HG02642 (cell line): ENCODE results near the gene NPAS3.

Experiments
- ATAC-seq: cut with Tn5 transposase; IDR thresholded peaks from one replicate; pipeline ENCODE4 v1.9.1; 2021; ENCODE audit warnings: mild to moderate bottlenecking; ENCODE audit not compliant: unreplicated experiment, poor library complexity

The NPAS3 gene

GRCh38 chr14:33561488-33562175 is 623.0 kb downstream of the NPAS3 start:
- ATAC-seq = no peak

GRCh38 chr14:33563191-33563900 is 624.7 kb downstream of the NPAS3 start:
- ATAC-seq = no peak

DNA sequence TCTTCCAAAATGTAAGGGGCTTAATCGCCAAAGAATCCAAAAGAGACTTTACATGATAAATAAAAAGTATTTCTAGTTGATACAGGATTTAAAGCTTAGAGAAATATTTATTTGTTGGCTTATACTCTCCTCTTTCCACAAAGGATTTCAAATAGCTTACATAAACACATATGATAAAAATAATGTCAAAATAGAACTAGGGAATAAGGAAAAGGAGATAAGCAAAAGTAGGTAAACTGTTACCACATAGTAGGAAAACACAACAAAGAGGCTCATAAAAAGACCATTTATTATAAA is 625.2 kb downstream of the NPAS3 start:
- no peak for ATAC-seq

DNA sequence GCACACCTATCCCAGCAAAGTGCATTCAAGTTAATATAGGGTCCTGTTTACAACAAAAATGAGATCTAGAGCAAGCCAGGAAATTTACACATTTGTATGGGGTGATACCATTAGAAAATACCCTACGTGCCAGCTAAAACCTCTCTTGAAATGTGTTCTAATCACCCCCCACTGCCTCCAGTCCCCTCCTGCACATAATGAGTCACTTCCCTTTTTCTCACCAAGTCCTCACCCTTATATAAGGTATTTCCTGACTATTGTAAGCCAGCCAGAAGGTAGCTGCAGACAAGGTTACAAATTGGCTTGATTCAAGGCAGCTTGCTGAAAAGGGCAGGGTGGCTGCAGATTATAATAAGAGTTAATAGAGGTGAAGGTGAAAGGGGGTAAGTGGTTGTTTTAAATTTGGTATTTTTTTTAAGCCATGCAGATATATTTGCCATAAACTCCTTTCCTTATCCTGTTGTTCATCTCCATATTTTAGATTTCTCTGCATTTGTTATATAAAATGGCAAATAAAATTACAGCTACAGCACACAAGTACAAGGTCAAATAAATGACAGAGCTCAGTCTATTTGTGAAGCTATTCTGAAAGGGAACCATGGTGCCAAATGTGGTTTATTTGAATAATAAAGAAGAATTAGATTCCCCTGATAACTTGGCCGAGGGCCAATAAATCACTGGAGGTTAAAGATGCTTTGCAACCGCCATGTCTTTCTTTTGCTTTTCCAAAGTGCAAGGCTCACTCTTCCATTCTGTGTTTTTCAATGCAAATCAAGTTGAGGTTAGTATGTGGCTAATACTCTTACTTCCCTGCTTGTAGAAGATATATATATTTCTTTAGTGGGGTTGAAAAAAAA is 626.3 kb downstream of the NPAS3 start:
- peak; percentile 74 for ATAC-seq

- no peak for ATAC-seq
Measured at GRCh38 chr14:33566082-33566481, 627.4 kb downstream of the NPAS3 start.

DNA sequence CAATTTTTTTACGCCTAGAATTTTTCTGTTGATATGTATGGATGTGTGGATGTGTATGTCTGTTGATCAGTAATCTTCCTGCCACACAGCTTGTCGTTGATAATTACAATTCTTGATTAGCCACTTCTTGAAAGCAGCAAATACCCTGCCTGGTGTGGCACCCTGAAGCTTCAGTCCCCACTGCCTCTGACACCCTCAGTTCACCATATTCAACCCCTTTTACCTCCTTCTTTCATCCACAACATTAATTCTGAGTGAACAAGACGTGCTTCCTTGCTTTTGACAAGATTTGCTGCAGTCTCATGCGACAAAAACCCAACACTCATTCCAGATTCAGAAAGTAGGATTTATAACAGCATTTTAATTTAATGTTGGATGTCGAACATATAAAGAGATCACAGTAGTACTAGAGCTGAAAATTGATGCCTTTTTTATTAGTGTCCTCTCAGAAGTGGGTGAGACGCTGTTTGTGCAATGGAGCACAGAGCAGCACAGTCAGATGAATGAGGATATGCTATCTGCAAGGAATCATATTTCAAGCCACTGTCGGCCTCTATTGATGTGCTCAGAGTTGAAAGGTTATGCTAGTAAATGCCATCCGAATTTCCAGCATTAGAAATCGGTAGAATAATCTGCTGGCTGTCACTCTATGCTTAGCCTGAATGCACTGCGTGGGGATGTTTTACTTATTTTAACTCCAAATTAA is 628.5 kb downstream of the NPAS3 start:
- no peak for ATAC-seq

DNA sequence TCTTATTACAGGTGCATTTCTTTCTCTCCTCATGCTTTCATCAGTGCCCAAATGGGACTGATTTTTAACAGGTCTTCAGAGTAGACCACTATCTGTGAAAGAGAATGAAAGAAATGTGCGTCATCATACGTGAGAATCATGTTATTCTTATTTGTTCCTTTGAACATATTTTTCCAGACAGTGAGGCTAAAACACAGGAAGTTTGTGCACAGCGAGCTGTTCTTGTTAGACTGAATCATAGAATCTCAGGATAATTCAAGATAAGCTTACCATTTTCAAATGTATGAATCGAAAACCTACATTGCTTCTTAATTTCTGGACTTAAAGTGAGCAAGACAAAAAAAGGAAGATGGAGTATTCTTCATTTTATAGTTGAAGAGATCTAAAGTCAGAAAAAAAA is 629.1 kb downstream of the NPAS3 start:
- ATAC-seq = no peak

DNA sequence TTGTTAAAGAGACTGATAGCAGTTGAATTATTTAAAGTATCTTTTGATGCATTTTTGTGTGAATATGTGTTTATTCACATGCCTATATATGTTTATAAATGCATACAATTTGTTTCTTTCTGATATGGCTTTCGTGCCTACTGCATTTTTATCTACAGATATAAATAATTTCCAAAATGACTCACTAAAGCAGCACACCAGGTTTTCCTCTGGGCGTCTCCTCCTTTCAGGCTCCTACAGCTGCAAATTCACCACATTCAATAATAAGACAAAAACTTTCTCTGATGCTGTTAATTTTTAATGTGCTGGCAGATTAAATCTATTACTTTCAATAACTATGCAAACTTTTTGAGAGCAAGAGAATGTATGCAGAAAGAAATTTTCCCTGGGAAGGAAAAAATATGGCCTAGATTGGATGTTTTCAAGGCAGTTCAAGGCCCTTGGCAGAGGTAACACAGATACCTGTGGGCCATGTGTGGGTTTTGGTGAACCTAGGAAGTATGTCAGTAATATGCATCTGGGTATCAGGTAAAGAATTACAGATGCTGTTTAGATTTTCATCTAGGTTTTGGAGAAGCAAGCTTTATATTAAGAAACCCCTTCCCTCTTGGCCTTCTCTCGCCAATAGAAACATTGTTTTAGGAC is 630.4 kb downstream of the NPAS3 start:
- ATAC-seq = no peak

DNA sequence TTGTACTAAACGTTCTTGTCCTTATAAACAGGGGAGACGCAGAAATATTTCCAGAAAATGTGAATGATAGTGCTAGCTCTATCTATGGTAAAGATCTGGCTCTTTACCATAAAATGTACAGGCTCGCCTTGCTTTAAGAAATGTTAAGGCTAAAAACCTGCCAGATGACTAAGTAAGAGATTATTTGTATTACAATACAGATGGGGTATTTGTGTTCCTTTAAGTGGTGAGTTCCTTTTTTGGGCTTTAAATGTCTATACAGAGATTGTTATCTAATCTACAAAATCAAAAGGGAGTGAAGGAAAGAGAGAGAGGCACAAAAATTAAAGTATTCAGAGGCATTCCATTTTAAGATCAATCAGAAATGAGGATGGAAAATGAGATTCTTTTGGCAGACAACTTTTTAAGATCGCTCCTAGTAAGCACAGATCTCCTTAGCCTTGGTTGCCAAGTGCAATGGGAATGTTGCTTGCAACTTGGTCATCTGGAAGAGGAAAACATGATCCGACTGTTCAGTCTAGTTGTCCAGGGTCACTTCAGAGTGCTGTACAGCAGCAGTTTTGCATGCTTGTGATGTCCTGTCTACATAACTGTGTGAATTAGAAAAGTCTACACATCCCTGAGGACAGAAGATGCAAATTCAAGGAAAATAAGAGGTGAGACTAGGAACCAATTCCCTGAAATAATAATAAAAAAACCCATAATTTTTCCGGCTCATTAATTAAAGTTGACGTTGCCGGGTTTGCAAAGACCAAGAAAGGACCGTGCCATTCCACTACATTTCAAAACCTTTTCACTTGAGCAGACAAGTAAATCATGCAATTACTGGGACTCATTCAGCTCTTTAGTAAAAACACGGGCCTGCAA is 631.4 kb downstream of the NPAS3 start:
- no peak for ATAC-seq

DNA sequence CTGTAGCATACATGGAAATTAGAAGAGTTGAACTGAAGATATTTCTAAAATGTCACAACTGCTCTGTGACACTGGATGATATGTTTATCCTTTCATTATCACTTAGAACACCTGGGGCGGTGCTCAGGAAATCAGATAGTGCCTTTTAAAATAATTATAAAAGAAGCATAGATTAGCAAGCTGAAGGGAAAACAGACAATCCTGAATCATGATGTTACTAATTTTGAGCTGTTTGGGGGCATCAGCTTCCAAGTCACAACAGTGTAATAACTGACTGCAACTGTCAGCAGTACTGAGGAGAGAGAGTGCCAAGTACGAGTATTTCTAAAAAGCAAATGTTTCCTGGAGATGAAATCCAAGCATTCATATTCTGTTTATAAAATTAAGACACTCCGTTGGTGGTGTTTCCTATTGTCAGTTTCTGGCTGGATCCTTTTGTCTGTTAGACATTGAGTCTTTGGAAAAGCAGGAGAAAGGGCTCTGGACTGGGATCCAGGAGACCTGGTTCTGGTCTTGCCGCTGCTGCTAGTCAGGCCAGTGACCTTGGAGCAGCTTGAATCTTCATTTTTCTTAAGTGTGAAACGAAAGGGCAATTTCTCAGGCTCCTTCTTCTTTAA is 632.1 kb downstream of the NPAS3 start:
- ATAC-seq = no peak

GRCh38 chr14:33573301-33573880 is 634.7 kb downstream of the NPAS3 start:
- no peak for ATAC-seq

- no peak for ATAC-seq
Measured at GRCh38 chr14:33576014-33576413, 637.3 kb downstream of the NPAS3 start.

- no peak for ATAC-seq
Measured at GRCh38 chr14:33578461-33579216, 640.0 kb downstream of the NPAS3 start.

DNA sequence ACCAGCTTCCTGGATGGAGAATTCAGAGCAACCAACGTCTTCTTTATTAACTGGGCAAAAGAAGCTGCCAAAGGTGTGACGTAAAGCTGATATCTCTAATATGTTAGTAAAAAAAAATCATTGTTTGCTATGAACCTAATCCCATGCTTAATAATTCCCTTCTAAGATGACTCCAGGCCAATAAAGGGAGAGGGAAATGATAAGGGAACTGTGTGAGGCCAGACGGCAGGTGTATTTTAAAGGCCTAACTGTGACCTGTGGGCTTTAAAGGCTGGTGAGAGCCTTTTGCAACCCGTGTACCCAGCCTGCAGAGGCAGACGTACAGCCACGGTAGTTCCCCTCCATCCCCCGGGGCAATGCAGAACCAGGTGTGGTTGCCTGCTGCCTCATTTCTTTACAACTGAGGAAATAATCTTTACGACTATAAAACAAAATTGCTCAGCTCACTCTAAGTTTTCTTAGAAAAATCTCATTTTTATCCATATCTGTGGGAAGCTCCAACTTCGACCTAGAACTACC is 641.6 kb downstream of the NPAS3 start:
- ATAC-seq = no peak

DNA sequence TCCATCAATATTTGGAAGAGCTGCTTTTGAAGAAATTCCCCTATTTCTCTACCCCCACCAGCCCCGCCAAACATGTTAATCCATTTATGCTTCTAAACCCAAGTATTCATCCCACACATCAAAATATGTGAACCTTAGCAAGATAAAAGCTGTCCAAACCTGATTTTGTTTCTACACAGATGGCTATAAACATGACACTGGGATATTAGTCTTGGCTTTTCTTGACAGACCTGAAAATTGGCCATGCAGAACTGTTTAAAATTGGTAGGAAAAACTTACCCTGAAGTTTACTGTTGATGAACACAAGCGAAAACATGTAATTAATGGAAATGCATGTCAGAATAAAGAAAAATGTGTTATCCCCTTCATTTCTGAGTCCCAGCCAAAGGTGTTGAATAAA is 642.2 kb downstream of the NPAS3 start:
- no peak for ATAC-seq

GRCh38 chr14:33584697-33585096 is 646.0 kb downstream of the NPAS3 start:
- no peak for ATAC-seq

GRCh38 chr14:33586806-33587205 is 648.1 kb downstream of the NPAS3 start:
- ATAC-seq = no peak

DNA sequence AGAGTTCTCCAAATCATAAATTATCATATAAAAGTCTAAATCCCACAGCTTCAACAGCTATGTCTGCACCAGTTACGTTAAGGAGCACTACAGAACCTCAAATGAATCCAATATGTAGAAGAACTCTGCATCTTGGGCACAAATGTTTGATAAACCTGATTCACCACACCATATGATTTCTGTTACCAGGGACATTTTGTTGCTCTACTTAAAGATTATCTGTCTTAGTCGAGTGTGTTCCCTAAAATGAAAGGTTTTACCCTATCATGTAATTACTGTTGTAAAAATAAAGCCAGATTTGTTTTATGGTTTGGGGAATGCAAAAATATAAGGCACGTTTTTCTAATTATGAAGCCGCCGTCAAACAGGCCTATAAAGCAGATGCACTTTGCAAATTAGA is 649.1 kb downstream of the NPAS3 start:
- ATAC-seq = no peak
